NT2/D1 (cell line): ENCODE results near the gene SREBF2.

Experiments used
- SUZ12 ChIP-seq: IDR thresholded peaks from 2 replicates; pipeline ENCODE4 v1.6.1; 2011; ENCODE audit not compliant: insufficient read length, insufficient read depth; ENCODE audit errors: extremely low read depth
- YY1 ChIP-seq: IDR thresholded peaks from 2 replicates; pipeline ENCODE4 v1.6.1; 2011; ENCODE audit not compliant: insufficient read length, insufficient read depth
- ZNF274 ChIP-seq: IDR thresholded peaks from 2 replicates; pipeline ENCODE4 v1.6.1; 2011; ENCODE audit warnings: mild to moderate bottlenecking, low read depth, low read length

GRCh38 chr22:41917375-41917902 lies 84.5 kb downstream of the SREBF2 start:
- TF ChIP-seq YY1 (no peak), ZNF274 (no peak), SUZ12 (no peak)
